Measurements from ENCODE around the gene MYO1E. TPM values are rescaled to one million over a fixed set of nuclear protein-coding genes. Genes with fewer than 3 reads are reported as not detected.

The MYO1E gene
- polyA plus RNA-seq, 1 donor from 2014 or later = 0.38 TPM

GRCh38 chr15:59243622-59244021 lies 129.0 kb downstream of the MYO1E start:
- no peaks in the 10 kb centered on the region for H3F3A ChIP-seq (ENCODE audit: insufficient read depth, low read length, poor library complexity, severe bottlenecking)
- H3K9me3 ChIP-seq (ENCODE audit: low read length) = no peaks in the 10 kb centered on the region
- no peak overlapping the region for H3K9ac ChIP-seq (ENCODE audit: low read length)
- no peaks in the 10 kb centered on the region for H3K79me2 ChIP-seq (replicated peaks; ENCODE audit: insufficient read depth, low read length)
- H3K36me3 ChIP-seq (ENCODE audit: insufficient read depth, low read length) = no peaks in the 10 kb centered on the region
- no peaks in the 10 kb centered on the region for H3K27me3 ChIP-seq (ENCODE audit: insufficient read depth, low read depth, low read length)
- no peaks in the 10 kb centered on the region for H4K20me1 ChIP-seq (ENCODE audit: insufficient read depth)
- no peaks in the 10 kb centered on the region for H3K9me2 ChIP-seq (ENCODE audit: insufficient read depth, low read length)
- TF ChIP-seq TAF1 (IDR thresholded peaks at IDR 0.05; ENCODE audit: low read depth) = no peak
- no peak for TF ChIP-seq CTCF (IDR thresholded peaks at IDR 0.05; ENCODE audit: poor library complexity, severe bottlenecking)
- TF ChIP-seq REST (IDR thresholded peaks at IDR 0.05; ENCODE audit: borderline replicate concordance) = no peak
- TF ChIP-seq SMC3 (conservative IDR thresholded peaks at IDR 0.05; ENCODE audit: poor library complexity) = no peak
- no peak for TF ChIP-seq MXI1 (conservative IDR thresholded peaks at IDR 0.05; ENCODE audit: poor library complexity, severe bottlenecking)
- TF ChIP-seq POLR2AphosphoS5 (IDR thresholded peaks at IDR 0.05) = no peak
- no peak for TF ChIP-seq EZH2 (IDR thresholded peaks at IDR 0.05; ENCODE audit: borderline replicate concordance, insufficient read depth, low read length, poor library complexity, severe bottlenecking)
- no peak for TF ChIP-seq EP300 (conservative IDR thresholded peaks at IDR 0.05; ENCODE audit: poor library complexity, severe bottlenecking)
- TF ChIP-seq RAD21 (conservative IDR thresholded peaks at IDR 0.05) = no peak
- no peak overlapping the region for H3K4me2 ChIP-seq (ENCODE audit: low read length)
- no peak overlapping the region for H2AFZ ChIP-seq (ENCODE audit: low read depth, low read length)
- H3K4me3 ChIP-seq (ENCODE audit: low read length) = no peak overlapping the region
- no peak overlapping the region for H3K27ac ChIP-seq (ENCODE audit: low read length)

- Histone ChIP-seq H4K20me1 (ENCODE audit: insufficient read depth) (no peaks in the 10 kb centered on the region), H3K27me3 (ENCODE audit: insufficient read depth, low read depth, low read length) (no peaks in the 10 kb centered on the region), H3K9me2 (ENCODE audit: insufficient read depth, low read length) (no peaks in the 10 kb centered on the region), H3K9ac (ENCODE audit: low read length) (no peak overlapping the region), H3F3A (ENCODE audit: insufficient read depth, low read length, poor library complexity, severe bottlenecking) (no peaks in the 10 kb centered on the region), H2AFZ (ENCODE audit: low read depth, low read length) (no peak overlapping the region), H3K4me3 (ENCODE audit: low read length) (no peak overlapping the region), H3K27ac (ENCODE audit: low read length) (no peak overlapping the region), H3K36me3 (ENCODE audit: insufficient read depth, low read length) (no peaks in the 10 kb centered on the region), H3K9me3 (ENCODE audit: low read length) (no peaks in the 10 kb centered on the region), H3K4me2 (ENCODE audit: low read length) (no peak overlapping the region), H3K79me2 (replicated peaks; ENCODE audit: insufficient read depth, low read length) (no peaks in the 10 kb centered on the region)
- no peak for TF ChIP-seq MXI1 (conservative IDR thresholded peaks at IDR 0.05; ENCODE audit: poor library complexity, severe bottlenecking)
- no peak for TF ChIP-seq SMC3 (conservative IDR thresholded peaks at IDR 0.05; ENCODE audit: poor library complexity)
- TF ChIP-seq CTCF (IDR thresholded peaks at IDR 0.05; ENCODE audit: poor library complexity, severe bottlenecking) = no peak
- TF ChIP-seq EZH2 (IDR thresholded peaks at IDR 0.05; ENCODE audit: borderline replicate concordance, insufficient read depth, low read length, poor library complexity, severe bottlenecking) = no peak
- TF ChIP-seq POLR2AphosphoS5 (IDR thresholded peaks at IDR 0.05) = no peak
- TF ChIP-seq TAF1 (IDR thresholded peaks at IDR 0.05; ENCODE audit: low read depth) = no peak
These were observed 130.0 kb downstream of the MYO1E start for GRCh38 chr15:59242649-59243048.
